ENCODE data around the gene AMFR. TPM values are rescaled to one million over a fixed set of nuclear protein-coding genes. Genes with fewer than 3 reads are reported as not detected.

The AMFR gene
- total and polyA plus RNA-seq, 3 donors from 2014 or later: 258 to 337 (median 287) TPM

DNA sequence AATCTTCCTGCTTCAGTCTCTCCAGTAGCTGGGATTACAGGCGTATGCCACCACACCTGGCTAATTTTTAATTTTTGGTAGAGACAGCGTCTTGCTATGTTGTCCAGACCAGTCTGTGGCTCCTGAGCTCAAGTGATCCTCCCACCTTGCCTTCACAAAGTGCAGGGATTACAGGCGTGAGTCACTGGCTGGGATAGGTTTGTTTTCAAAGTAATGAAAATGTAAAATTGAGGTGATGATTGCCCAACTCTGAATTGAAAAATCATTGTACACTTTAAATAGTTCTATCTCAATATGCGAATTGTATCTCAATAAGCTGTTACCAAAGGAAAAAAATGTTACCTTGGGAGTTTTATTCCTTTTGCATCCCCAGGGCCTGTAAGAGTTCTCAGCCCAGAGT lies 1.2 kb upstream of the AMFR start:
- intact Hi-C loops (cut with DNase I; ENCODE audit: low total_unique reads): no loop called here
- no peak overlapping the region for H3K27ac ChIP-seq
- H3K4me3 ChIP-seq: no peak overlapping the region
- peaks cover 19% of the 10 kb centered on the region for H3K4me1 ChIP-seq
- TF ChIP-seq POLR2A (IDR thresholded peaks at IDR 0.05): no peak
- no peak for TF ChIP-seq CTCF (IDR thresholded peaks at IDR 0.05)
- DNase-seq: no peak
- WGBS, 2 donors: 66 to 79% methylated on average over 4 of the region's 4 CpGs
- no peaks in the 10 kb centered on the region for H3K9me3 ChIP-seq
- no peaks in the 10 kb centered on the region for H3K27me3 ChIP-seq
- no peaks in the 10 kb centered on the region for H3K36me3 ChIP-seq (ENCODE audit: low read depth, missing control alignments)

GRCh38 chr16:56424791-56425438 lies 430 bp downstream of the AMFR start:
- Histone ChIP-seq H3K9me3 (no peaks in the 10 kb centered on the region), H3K4me1 (peaks cover 20% of the 10 kb centered on the region), H3K4me3 (peak overlapping the region; percentile 80 to 93), H3K27me3 (no peaks in the 10 kb centered on the region), H3K27ac (peak overlapping the region; percentile 86 to 95), H3K36me3 (ENCODE audit: low read depth, missing control alignments) (no peaks in the 10 kb centered on the region)
- intact Hi-C loops (cut with DNase I; ENCODE audit: low total_unique reads): no loop called here
- TF ChIP-seq POLR2A (IDR thresholded peaks at IDR 0.05) (no peak), CTCF (IDR thresholded peaks at IDR 0.05) (no peak)
- WGBS, 2 donors: 0 to 1% methylated on average over 15 to 20 of the region's 79 CpGs
- DNase-seq: peak; percentile 57

GRCh38 chr16:56424404-56424764 lies 961 bp downstream of the AMFR start:
- H3K9me3 ChIP-seq: no peaks in the 10 kb centered on the region
- H3K27me3 ChIP-seq: no peaks in the 10 kb centered on the region
- H3K36me3 ChIP-seq (ENCODE audit: low read depth, missing control alignments): no peaks in the 10 kb centered on the region
- peaks cover 24% of the 10 kb centered on the region for H3K4me1 ChIP-seq
- peak overlapping the region; percentile 80 to 93 for H3K4me3 ChIP-seq
- DNase-seq: no peak
- TF ChIP-seq POLR2A (IDR thresholded peaks at IDR 0.05) (no peak), CTCF (IDR thresholded peaks at IDR 0.05) (no peak)
- intact Hi-C loops (cut with DNase I; ENCODE audit: low total_unique reads): no loop called here
- peak overlapping the region; percentile 86 to 95 for H3K27ac ChIP-seq
- WGBS, 2 donors: 0% methylated on average over 16 of the region's 16 CpGs

DNA sequence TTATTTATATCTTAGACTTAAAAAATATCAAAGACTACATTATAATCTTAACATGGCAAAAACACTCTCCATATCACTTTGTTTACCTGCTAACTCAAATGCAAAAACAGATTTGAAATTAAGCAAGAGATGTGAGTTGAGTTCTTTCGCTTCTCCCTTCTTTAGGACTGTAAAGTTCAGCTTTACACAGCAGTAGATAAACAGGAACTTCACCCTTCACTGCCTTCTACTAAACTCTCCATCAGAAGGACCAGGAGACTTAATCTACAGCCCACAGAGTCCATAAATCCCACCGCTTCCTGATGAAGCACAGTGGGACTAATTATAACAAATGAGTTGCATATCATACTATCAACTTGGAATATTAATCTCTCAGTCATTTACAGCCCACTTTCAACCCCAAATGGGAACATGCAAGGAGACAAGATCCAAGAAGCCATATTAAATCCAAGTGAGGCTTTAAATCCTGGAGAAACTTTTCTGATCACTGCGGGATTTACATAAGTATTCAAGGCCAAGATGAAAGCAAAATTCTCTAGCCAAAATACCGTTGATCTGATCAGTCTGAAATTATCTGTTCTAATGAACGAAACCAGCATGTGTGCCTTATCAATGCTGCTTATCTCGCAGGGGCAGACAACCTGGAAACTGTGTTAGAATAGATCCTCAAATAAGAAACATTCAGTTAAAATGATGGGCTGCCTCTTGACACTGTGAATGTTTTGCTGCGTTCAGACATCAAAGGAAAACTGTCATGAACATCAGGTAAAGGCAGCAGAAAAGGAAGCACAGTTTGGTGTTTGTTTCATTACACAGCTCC lies 1.6 kb downstream of the AMFR start:
- intact Hi-C loops (cut with DNase I; ENCODE audit: low total_unique reads): no loop called here

More for the DNA sequence above, 1.6 kb downstream of the AMFR start:
- H3K4me1 ChIP-seq: peaks cover 24% of the 10 kb centered on the region
- H3K4me3 ChIP-seq: peak overlapping the region; percentile 80 to 93
- DNase-seq: no peak
- H3K27ac ChIP-seq: peak overlapping the region; percentile 86 to 95
- H3K27me3 ChIP-seq: no peaks in the 10 kb centered on the region
- no peak for TF ChIP-seq CTCF (IDR thresholded peaks at IDR 0.05)
- no peak for TF ChIP-seq POLR2A (IDR thresholded peaks at IDR 0.05)
- WGBS, 2 donors: 14 to 15% methylated on average over 7 of the region's 7 CpGs
- H3K9me3 ChIP-seq: no peaks in the 10 kb centered on the region
- no peaks in the 10 kb centered on the region for H3K36me3 ChIP-seq (ENCODE audit: low read depth, missing control alignments)

Data from testis (tissue), 3 donors.